Heart left ventricle (tissue), 13 donors: Measurements from ENCODE around the gene OR5T2.

ENCODE experiments used
- POLR2A ChIP-seq, 2 donors: fragments of 450-650 bp; IDR thresholded peaks; one replicate each; pipeline ENCODE4 v1.6.1; 2017; ENCODE audit warnings: antibody characterized with exemption in 2 of 2, mild to moderate bottlenecking in 2 of 2, moderate library complexity in 2 of 2
- TF ChIP-seq, protein P1 (sequence below), 12 donors: fragments of 200-600 bp; sonication (generic) in 4 of 12; IDR thresholded peaks; one replicate each; pipeline versions ENCODE4 v1.5.0 to v1.8.0; 2018 to 2022; ENCODE audit warnings: antibody characterized with exemption in 12 of 12, mild to moderate bottlenecking in 5 of 12
- donor health status: ischemic (EF 13 %, LVEDD 7.1; RV severe dilation, severe dysfunction).
- donor health status: DM: no; HTN: yes; CAD: no.
- donor health status: DM: no; HTN: no; CAD: no.
- donor health status: ischemic (EF 25% LVEDD 6.9; RV normal size, moderate dysfunction).
- donor health status: ischemic (EF 25% LVEDD 5.7; RV mildly dilated, moderate dysfunction).
- donor health status: ischemic (EF 35%, LVEDD 5.7; RV mildly dilated, moderate dysfunction).
- donor health status: nonischemic (EF 11% LVEDD 7.7; RV severe dilation, severe dysfunction).
- donor health status: DM: yes; HTN: yes; CAD: no.
- donor health status: PGD.
- donor health status: ischemic (EF 29% LVEDD 5.4; RV normal size, mild dysfunction).
- donor health status: nonischemic (EF 23%, LVEDD 6.1; RV moderate dilation, normal function).

DNA sequence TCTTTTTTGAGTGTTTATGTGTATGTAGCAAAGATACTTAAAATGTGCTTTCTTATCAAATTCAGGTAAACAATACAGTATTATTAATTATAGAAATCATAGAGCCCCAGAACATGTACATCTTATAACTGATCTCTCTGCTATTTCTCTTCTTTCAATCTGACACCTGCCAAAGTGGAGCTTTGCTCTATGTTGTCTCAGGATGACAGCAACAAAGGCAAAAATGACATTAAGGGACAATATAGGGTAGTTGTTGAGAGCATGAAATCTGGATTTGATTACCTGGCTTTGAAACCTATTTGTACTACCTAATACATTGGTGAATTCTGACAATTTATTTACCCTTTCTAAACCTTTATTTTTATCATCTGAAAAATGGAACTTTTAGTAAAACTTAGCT, 50.6 kb downstream of the OR5T2 start:
- TF ChIP-seq, protein P1, sequence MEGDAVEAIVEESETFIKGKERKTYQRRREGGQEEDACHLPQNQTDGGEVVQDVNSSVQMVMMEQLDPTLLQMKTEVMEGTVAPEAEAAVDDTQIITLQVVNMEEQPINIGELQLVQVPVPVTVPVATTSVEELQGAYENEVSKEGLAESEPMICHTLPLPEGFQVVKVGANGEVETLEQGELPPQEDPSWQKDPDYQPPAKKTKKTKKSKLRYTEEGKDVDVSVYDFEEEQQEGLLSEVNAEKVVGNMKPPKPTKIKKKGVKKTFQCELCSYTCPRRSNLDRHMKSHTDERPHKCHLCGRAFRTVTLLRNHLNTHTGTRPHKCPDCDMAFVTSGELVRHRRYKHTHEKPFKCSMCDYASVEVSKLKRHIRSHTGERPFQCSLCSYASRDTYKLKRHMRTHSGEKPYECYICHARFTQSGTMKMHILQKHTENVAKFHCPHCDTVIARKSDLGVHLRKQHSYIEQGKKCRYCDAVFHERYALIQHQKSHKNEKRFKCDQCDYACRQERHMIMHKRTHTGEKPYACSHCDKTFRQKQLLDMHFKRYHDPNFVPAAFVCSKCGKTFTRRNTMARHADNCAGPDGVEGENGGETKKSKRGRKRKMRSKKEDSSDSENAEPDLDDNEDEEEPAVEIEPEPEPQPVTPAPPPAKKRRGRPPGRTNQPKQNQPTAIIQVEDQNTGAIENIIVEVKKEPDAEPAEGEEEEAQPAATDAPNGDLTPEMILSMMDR (IDR thresholded peaks at IDR 0.05) = no peak
- TF ChIP-seq POLR2A (IDR thresholded peaks at IDR 0.05) = no peak
